Caco-2 (cell line): ENCODE measurements around the gene OTUD4. TPM values are rescaled to one million over a fixed set of nuclear protein-coding genes. Genes with fewer than 3 reads are reported as not detected.

Experiments used
- BruUV-seq: library from RNA; stranded (reverse); fragments of 400-500 nt; replicated peaks from 2 replicates; lab custom pipeline; 2021; lab: Mats Ljungman, UMichigan
- CTCF ChIA-PET: fragments of 300-600 bp; sonication (Branson Sonifier 250); formaldehyde crosslinking; loops from one replicate; lab custom pipeline; 2022; ENCODE audit warnings: antibody characterized with exemption; lab: Charles Lee
- POLR2A ChIA-PET: fragments of 300-600 bp; sonication (Branson Sonifier 250); formaldehyde crosslinking; loops from one replicate; lab custom pipeline; 2022; ENCODE audit warnings: antibody characterized with exemption; lab: Charles Lee
- DNase-seq, 2 experiments: peaks; one replicate each; pipeline versions ENCODE4 v3.0.0 to v3.0.0-alpha.2; 2020 to 2022
- H3K27me3 ChIP-seq: replicated peaks from 2 replicates; pipeline ENCODE4 v1.6.0; 2011; ENCODE audit warnings: low read length; ENCODE audit not compliant: control insufficient read depth, insufficient read depth
- H3K36me3 ChIP-seq: 2 replicates; pipeline ENCODE4 v1.5.1; 2011; ENCODE audit warnings: low read length; ENCODE audit not compliant: control insufficient read depth, insufficient read depth
- H3K4me1 ChIP-seq: fragments of 250-450 bp; sonication (Bioruptor Pico); 2 replicates; pipeline ENCODE4 v1.5.1; 2020; ENCODE audit warnings: mild to moderate bottlenecking
- H3K4me3 ChIP-seq: 2 replicates; pipeline ENCODE4 v1.5.1; 2011; ENCODE audit warnings: low read depth, mild to moderate bottlenecking, control low read depth, low read length
- H3K9me3 ChIP-seq: fragments of 250-450 bp; sonication (Bioruptor Pico); 2 replicates; pipeline ENCODE4 v1.5.1; 2020; ENCODE audit warnings: mild to moderate bottlenecking, moderate library complexity
- H3K27ac Mint-ChIP-seq: one replicate; pipeline ENCODE4 v1.8.0; 2022; ENCODE audit warnings: mixed read lengths; ENCODE audit not compliant: unreplicated experiment
- H3K27me3 Mint-ChIP-seq: one replicate; pipeline ENCODE4 v1.8.0; 2022; ENCODE audit warnings: mixed read lengths; ENCODE audit not compliant: insufficient read depth, unreplicated experiment
- H3K36me3 Mint-ChIP-seq: one replicate; pipeline ENCODE4 v1.8.0; 2022; ENCODE audit warnings: mild to moderate bottlenecking, mixed read lengths; ENCODE audit not compliant: insufficient read depth, unreplicated experiment
- H3K4me1 Mint-ChIP-seq: one replicate; pipeline ENCODE4 v1.8.0; 2022; ENCODE audit warnings: low read depth, mixed read lengths; ENCODE audit not compliant: unreplicated experiment
- H3K4me3 Mint-ChIP-seq: one replicate; pipeline ENCODE4 v1.8.0; 2022; ENCODE audit warnings: mild to moderate bottlenecking, moderate library complexity, mixed read lengths; ENCODE audit not compliant: unreplicated experiment
- H3K9me3 Mint-ChIP-seq: one replicate; pipeline ENCODE4 v1.8.0; 2022; ENCODE audit warnings: mixed read lengths; ENCODE audit not compliant: unreplicated experiment
- CTCF ChIP-seq, 2 experiments: fragments of 200-600 bp in 1 of 2; IDR thresholded peaks; 1 replicate in 1 of 2; 2 replicates in 1 of 2; pipeline versions ENCODE4 v1.5.1 to v1.8.0; 2011 to 2022; ENCODE audit warnings: antibody characterized with exemption in 1 of 2, control low read depth in 1 of 2, inconsistent platforms in 1 of 2, low read depth in 1 of 2, low read length in 1 of 2, mild to moderate bottlenecking in 1 of 2, moderate library complexity in 1 of 2; ENCODE audit not compliant: insufficient read depth in 1 of 2, severe bottlenecking in 1 of 2, unreplicated experiment in 1 of 2
- intact Hi-C: fragments of 100-400 bp; cut with micrococcal nuclease; formaldehyde crosslinking; loops from one replicate; pipeline ENCODE4 v1.10.0; 2022; ENCODE audit not compliant: unreplicated experiment
- total RNA-seq: library from RNA; stranded (reverse); gene quantifications from 2 replicates; pipeline ENCODE4 v1.2.3, GENCODE V29; 2022

OTUD4 gene
- total RNA-seq, 1 experiment from 2014 or later = 34.5 TPM

GRCh38 chr4:145216535-145216934 is 36.1 kb upstream of the OTUD4 start:
- H3K36me3 Mint-ChIP-seq = no peaks in the 10 kb centered on the region
- Histone ChIP-seq H3K4me1 (no peaks in the 10 kb centered on the region), H3K9me3 (no peaks in the 10 kb centered on the region), H3K36me3 (no peaks in the 10 kb centered on the region), H3K27me3 (no peaks in the 10 kb centered on the region; the same call in 1 of the 2 replicates), H3K4me3 (no peak overlapping the region)
- intact Hi-C loops = loop anchor here (1.0 to 2.0 kb wide), 2 partner anchors 341 to 402 kb away; partner anchors contain the start of gene MMAA
- peaks cover 2% of the 10 kb centered on the region for H3K27me3 Mint-ChIP-seq
- H3K4me3 Mint-ChIP-seq = no peak overlapping the region
- H3K27ac Mint-ChIP-seq = no peak overlapping the region
- TF ChIP-seq CTCF (IDR thresholded peaks at IDR 0.05; ENCODE audit: insufficient read depth in 1 of 2, low read depth in 1 of 2, low read length in 1 of 2, severe bottlenecking in 1 of 2, unreplicated experiment in 1 of 2) = peak in 1 of 2 experiments; percentile 32
- BruUV-seq = no TSS peak
- ChIA-PET POLR2A (no interaction called here), CTCF (interaction anchor here (0.5 to 1.1 kb wide), 4 partner anchors 41 to 400 kb away, joined by 3 to 5 read pairs (median 4); no protein-coding TSS in a partner anchor)
- H3K4me1 Mint-ChIP-seq = no peaks in the 10 kb centered on the region
- DNase-seq = no peak
- H3K9me3 Mint-ChIP-seq = no peaks in the 10 kb centered on the region

- no peak overlapping the region for H3K4me3 ChIP-seq
- intact Hi-C loops = loop anchor here (2.0 kb wide), 1 partner anchor 18 kb away; no protein-coding TSS in a partner anchor
- no peaks in the 10 kb centered on the region for H3K9me3 ChIP-seq
- no peak overlapping the region for H3K4me3 Mint-ChIP-seq
- no peak for TF ChIP-seq CTCF (IDR thresholded peaks at IDR 0.05; ENCODE audit: insufficient read depth in 1 of 2, low read depth in 1 of 2, low read length in 1 of 2, severe bottlenecking in 1 of 2, unreplicated experiment in 1 of 2)
- no peak for DNase-seq
- no peaks in the 10 kb centered on the region for H3K9me3 Mint-ChIP-seq
- ChIA-PET CTCF (no interaction called here), POLR2A (no interaction called here)
- H3K27me3 ChIP-seq = no peaks in the 10 kb centered on the region
- H3K27me3 Mint-ChIP-seq = peaks cover 2% of the 10 kb centered on the region
- H3K36me3 ChIP-seq = no peaks in the 10 kb centered on the region
- H3K27ac Mint-ChIP-seq = no peak overlapping the region
- H3K4me1 ChIP-seq = no peaks in the 10 kb centered on the region
- no peaks in the 10 kb centered on the region for H3K36me3 Mint-ChIP-seq
- no peaks in the 10 kb centered on the region for H3K4me1 Mint-ChIP-seq
- BruUV-seq = no TSS peak
Measured at GRCh38 chr4:145213245-145213644, 32.9 kb upstream of the OTUD4 start.

- ChIA-PET CTCF (interaction anchor here (0.7 kb wide), 1 partner anchor 73 kb away, joined by 3 read pairs; no protein-coding TSS in a partner anchor), POLR2A (no interaction called here)
- Mint-ChIP-seq H3K4me1 (no peaks in the 10 kb centered on the region), H3K27ac (no peak overlapping the region), H3K9me3 (no peaks in the 10 kb centered on the region), H3K27me3 (no peaks in the 10 kb centered on the region), H3K4me3 (no peak overlapping the region), H3K36me3 (no peaks in the 10 kb centered on the region)
- Histone ChIP-seq H3K9me3 (no peaks in the 10 kb centered on the region), H3K36me3 (no peaks in the 10 kb centered on the region), H3K4me3 (no peak overlapping the region), H3K4me1 (no peaks in the 10 kb centered on the region), H3K27me3 (no peaks in the 10 kb centered on the region)
- DNase-seq = no peak
- BruUV-seq = no TSS peak
- TF ChIP-seq CTCF (IDR thresholded peaks at IDR 0.05; ENCODE audit: insufficient read depth in 1 of 2, low read depth in 1 of 2, low read length in 1 of 2, severe bottlenecking in 1 of 2, unreplicated experiment in 1 of 2) = no peak
- intact Hi-C loops = no loop called here
Measured at GRCh38 chr4:145207934-145208333, 27.5 kb upstream of the OTUD4 start.
